ENCODE measurements around the gene RUNDC3A.
"Not testable (repeated sequence)": the region's sequence is repeated elsewhere in the genome, so short reads cannot be mapped to it uniquely, and the experiment has no call there.

The RUNDC3A gene

GRCh38 chr17:44346064-44346844 is 37.9 kb downstream of the RUNDC3A start:
- DNase-seq, result no peak

GRCh38 chr17:44347206-44348055 is 39.0 kb downstream of the RUNDC3A start:
- DNase-seq, result not testable (repeated sequence)

GRCh38 chr17:44348234-44348987 is 40.0 kb downstream of the RUNDC3A start:
- DNase-seq, result peak; percentile 43

DNA sequence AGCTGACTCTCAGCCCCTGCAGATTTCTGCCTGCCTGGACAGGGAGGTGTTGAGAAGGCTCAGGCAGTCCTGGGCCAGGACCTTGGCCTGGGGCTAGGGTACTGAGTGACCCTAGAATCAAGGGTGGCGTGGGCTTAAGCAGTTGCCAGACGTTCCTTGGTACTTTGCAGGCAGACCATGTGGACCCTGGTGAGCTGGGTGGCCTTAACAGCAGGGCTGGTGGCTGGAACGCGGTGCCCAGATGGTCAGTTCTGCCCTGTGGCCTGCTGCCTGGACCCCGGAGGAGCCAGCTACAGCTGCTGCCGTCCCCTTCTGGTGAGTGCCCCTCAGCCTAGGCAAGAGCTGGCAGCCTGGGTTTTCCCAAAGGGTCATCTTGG is 40.6 kb downstream of the RUNDC3A start:
- DNase-seq, result no peak

- no peak for DNase-seq
These were observed 41.2 kb downstream of the RUNDC3A start for GRCh38 chr17:44349553-44350070.

- peak; percentile 62 for DNase-seq
These were observed 42.4 kb downstream of the RUNDC3A start for GRCh38 chr17:44350733-44351226.

DNA sequence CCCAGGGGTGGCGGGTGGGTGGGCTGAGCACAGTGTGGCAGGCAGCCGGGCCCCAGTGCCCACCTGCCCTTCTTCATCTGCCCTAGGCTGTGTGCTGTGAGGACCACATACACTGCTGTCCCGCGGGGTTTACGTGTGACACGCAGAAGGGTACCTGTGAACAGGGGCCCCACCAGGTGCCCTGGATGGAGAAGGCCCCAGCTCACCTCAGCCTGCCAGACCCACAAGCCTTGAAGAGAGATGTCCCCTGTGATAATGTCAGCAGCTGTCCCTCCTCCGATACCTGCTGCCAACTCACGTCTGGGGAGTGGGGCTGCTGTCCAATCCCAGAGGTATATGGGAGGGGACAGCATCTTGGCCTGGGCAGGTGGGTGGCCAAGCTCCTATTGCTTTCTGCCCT is 43.1 kb downstream of the RUNDC3A start:
- DNase-seq, result no peak

GRCh38 chr17:44351961-44352827 is 43.8 kb downstream of the RUNDC3A start:
- DNase-seq, result no peak

GRCh38 chr17:44352828-44353671 is 44.6 kb downstream of the RUNDC3A start:
- no peak for DNase-seq

GRCh38 chr17:44353672-44354331 is 45.4 kb downstream of the RUNDC3A start:
- no peak for DNase-seq

GRCh38 chr17:44354582-44355561 is 46.5 kb downstream of the RUNDC3A start:
- DNase-seq, result no peak

DNA sequence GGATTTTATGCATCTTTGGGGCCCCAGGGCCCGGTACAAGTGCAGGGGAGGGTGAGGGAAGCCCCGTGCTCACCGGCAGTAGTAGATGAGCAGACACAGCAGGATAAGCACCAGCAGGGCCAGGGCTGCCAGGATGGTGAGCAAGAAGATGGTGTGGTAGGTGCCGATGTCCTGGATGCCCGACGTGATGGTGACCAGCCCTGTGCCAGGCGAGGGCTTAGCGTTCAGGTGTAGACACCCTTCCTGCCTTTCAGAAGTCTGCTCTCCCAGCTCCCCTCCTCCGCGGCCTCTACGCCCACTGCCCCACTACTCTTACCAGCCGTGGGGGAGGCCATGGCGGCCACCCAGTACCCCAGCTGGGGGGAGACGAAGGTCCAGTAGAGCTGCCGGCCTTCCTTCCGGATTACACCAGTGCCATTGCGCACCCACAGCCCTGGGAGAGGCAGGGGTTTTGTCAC is 47.3 kb downstream of the RUNDC3A start:
- DNase-seq, result no peak

GRCh38 chr17:44356241-44356640 is 47.8 kb downstream of the RUNDC3A start:
- DNase-seq, result no peak

DNA sequence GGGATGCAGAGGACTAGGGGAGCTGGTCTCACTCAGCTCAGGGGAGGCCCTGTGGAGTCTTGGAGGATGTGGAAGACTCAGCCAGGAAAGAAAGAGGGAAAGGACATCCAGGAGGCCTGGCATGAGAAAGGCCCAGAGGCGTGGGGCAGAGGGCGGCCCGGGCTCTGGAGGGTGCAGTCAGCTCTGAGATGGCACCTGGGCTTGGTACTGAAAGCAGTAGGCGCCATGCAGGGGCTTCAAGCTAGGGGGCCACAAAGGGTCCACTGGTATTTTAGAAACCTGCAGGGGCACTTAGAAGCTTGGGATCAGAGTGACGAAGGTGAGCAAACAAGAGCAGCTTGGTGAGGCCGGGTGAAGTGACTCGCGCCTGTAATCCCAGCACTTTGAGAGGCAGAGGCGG is 49.7 kb downstream of the RUNDC3A start:
- no peak for DNase-seq

DNA sequence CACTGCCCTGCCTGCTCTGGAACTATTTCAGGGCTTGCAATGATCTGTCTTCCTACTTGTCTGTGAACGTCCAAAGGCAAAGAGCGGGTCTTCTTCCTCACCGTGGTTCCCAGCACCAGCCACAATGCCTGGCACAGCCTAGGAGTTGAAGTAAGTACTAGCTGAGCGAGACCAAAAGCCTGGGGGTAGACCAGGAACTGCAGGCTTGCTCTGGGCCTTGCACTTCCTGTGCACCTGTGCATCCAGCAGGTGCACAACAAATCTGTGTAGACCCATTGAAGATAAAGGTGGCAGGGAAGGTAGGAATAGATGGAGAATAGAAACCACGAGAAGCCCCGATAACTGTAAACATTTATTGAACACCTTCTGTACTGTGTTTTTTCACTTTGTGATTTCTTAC is 50.6 kb downstream of the RUNDC3A start:
- no peak for DNase-seq

DNA sequence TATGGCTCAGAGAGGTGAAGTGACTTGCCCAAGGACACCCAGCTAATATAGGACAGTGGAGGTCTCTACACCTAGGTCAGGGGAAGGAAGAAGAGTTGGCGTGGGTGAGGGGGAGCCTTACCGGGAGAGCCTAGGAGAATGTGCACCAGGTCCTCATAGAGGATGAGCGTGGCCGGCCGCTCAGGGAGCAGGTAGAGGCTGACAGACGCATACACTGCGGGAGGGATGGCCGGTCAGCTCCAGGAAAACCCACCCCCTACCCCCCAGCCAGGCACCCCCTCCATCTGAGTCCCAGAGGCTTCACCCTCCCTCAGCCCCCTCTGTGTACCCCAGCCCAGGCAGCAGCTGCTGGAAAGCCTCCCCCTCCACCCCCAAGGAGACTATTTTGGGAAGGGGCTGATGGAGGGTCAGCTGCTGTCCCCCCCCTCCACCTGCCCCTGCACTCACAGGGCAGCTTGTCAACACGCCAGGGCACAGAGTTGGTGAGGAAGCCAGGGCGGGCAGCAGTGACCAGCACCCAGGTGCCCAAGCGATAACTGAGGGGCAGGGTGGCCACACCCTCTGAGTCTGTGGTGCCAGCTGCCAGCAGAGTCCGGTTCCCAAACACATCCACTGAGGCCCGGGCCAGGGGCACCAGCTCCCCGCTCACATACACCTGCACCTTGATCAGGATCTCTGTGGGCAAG is 51.2 kb downstream of the RUNDC3A start:
- no peak for DNase-seq

DNA sequence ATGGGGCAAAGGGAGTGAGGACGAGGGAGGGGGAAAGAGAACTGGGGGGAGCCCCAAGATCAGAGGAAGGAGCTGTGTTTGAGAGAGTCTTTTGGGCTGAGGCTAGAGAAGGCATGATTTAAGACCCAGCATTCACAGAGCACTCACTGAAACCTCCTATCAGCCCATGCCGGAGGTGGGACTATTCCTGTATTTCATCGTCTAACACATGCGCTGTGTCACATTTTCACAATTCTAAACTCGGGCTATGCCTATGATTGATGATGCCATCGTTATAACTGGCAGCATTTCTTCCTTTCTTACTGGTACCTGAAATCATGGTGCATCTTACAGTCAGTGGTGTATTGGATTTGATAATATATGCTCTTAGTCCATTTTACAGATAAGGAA is 51.7 kb downstream of the RUNDC3A start:
- DNase-seq, result no peak

DNA sequence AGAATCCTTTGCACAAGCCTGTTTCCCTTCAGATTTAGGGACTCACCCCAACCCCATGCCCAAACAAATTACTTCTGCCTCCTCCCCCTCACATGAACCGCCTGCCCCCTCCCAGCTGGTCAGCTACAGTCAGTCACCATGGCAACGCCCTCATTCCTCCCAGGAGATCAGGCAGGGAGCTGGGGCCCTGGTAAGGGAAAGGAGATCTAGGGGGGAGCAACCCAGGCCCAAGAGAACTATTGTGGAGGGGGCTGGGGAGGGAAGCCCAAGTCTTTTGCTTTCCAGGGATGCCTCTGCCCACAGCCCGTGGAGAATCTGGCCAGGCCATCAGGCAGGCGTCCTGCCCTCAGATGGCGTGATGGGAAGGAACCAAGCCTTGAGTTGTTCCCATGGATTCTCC is 52.4 kb downstream of the RUNDC3A start:
- DNase-seq, result no peak

Data from GDM1 (cell line).